Left renal pelvis (tissue), 4 donors: Measurements from ENCODE around the gene ANKLE1. TPM values are rescaled to one million over a fixed set of nuclear protein-coding genes. Genes with fewer than 3 reads are reported as not detected.

ENCODE experiments used
- polyA plus RNA-seq, 4 donors: library from polyadenylated mRNA; unstranded; fragments of 120-200 nt; gene quantifications; one replicate each; pipeline ENCODE4 v1.2.1, GENCODE V29; 2013; ENCODE audit not compliant: insufficient read length in 4 of 4

Gene ANKLE1
- polyA plus RNA-seq, 4 donors, result 0.76 to 1.6 (median 1.2) TPM

Other genes with a start within 250 kb of the ANKLE1 start
- gene HAUS8, start 206.4 kb upstream of the ANKLE1 start, polyA plus RNA-seq, result 10 to 100 TPM; 10.6 to 15.9 (median 13.9) TPM
- gene MYO9B, start 206.1 kb upstream of the ANKLE1 start, polyA plus RNA-seq, result 10 to 100 TPM; 42.1 to 68.3 (median 52.2) TPM
- 10 to 100 TPM; 23.3 to 34.8 (median 24.4) TPM for gene USE1, start 66.5 kb upstream of the ANKLE1 start, polyA plus RNA-seq
- 10 to 100 TPM; 13.2 to 23.2 (median 18.6) TPM for gene OCEL1, start 55.7 kb upstream of the ANKLE1 start, polyA plus RNA-seq
- gene NR2F6, start 36.0 kb upstream of the ANKLE1 start, polyA plus RNA-seq, result 10 to 100 TPM; 23.7 to 60.1 (median 32.9) TPM
- gene USHBP1, start 17.2 kb upstream of the ANKLE1 start, polyA plus RNA-seq, result 1 to 10 TPM; 3.1 to 9.0 (median 5.6) TPM
- 100 to 1,000 TPM in 3 of 4 donors, 10 to 100 TPM in 1; 87.4 to 121 (median 108) TPM for gene BABAM1, start 14.5 kb upstream of the ANKLE1 start, polyA plus RNA-seq
- 10 to 100 TPM in 2 of 4 donors, 1 to 10 TPM in 2; 7.8 to 13.5 (median 10.3) TPM for gene ABHD8, start 21.5 kb downstream of the ANKLE1 start, polyA plus RNA-seq
- 10 to 100 TPM; 33.6 to 61.0 (median 48.6) TPM for gene MRPL34, start 24.0 kb downstream of the ANKLE1 start, polyA plus RNA-seq
- 10 to 100 TPM; 30.1 to 43.6 (median 36.5) TPM for gene DDA1, start 27.7 kb downstream of the ANKLE1 start, polyA plus RNA-seq
- 10 to 100 TPM in 3 of 4 donors, 1 to 10 TPM in 1; 7.5 to 19.8 (median 13.6) TPM for gene ANO8, start 53.0 kb downstream of the ANKLE1 start, polyA plus RNA-seq
- 10 to 100 TPM; 12.2 to 32.5 (median 19.4) TPM for gene GTPBP3, start 55.7 kb downstream of the ANKLE1 start, polyA plus RNA-seq
- 100 to 1,000 TPM in 3 of 4 donors, 10 to 100 TPM in 1; 75.0 to 188 (median 171) TPM for gene PLVAP, start 95.4 kb downstream of the ANKLE1 start, polyA plus RNA-seq
- gene CCDC194, start 112.3 kb downstream of the ANKLE1 start, polyA plus RNA-seq, result 1 to 10 TPM in 3 of 4 donors, under 1 TPM in 1; 0.57 to 5.4 (median 1.5) TPM
- gene BST2, start 123.7 kb downstream of the ANKLE1 start, polyA plus RNA-seq, result 100 to 1,000 TPM in 3 of 4 donors, 10 to 100 TPM in 1; 58.8 to 143 (median 105) TPM
- 10 to 100 TPM; 45.3 to 88.9 (median 51.3) TPM for gene MVB12A, start 138.1 kb downstream of the ANKLE1 start, polyA plus RNA-seq
- 1 to 10 TPM; 2.0 to 5.9 (median 3.2) TPM for gene TMEM221, start 166.8 kb downstream of the ANKLE1 start, polyA plus RNA-seq
- under 1 TPM in 2 of 4 donors, not detected in 2; 0.26 to 0.43 TPM for gene NXNL1, start 179.0 kb downstream of the ANKLE1 start, polyA plus RNA-seq
- 10 to 100 TPM; 11.0 to 22.6 (median 14.5) TPM for gene SLC27A1, start 188.6 kb downstream of the ANKLE1 start, polyA plus RNA-seq
- 10 to 100 TPM; 53.5 to 84.6 (median 58.2) TPM for gene PGLS, start 229.7 kb downstream of the ANKLE1 start, polyA plus RNA-seq